ENCODE results near the gene PAK4.
"Not testable (repeated sequence)": the region's sequence is repeated elsewhere in the genome, so short reads cannot be mapped to it uniquely, and the experiment has no call there.

PAK4 gene

GRCh38 chr19:39211731-39212374 lies 86.3 kb downstream of the PAK4 start:
- DNase-seq, result no peak

DNA sequence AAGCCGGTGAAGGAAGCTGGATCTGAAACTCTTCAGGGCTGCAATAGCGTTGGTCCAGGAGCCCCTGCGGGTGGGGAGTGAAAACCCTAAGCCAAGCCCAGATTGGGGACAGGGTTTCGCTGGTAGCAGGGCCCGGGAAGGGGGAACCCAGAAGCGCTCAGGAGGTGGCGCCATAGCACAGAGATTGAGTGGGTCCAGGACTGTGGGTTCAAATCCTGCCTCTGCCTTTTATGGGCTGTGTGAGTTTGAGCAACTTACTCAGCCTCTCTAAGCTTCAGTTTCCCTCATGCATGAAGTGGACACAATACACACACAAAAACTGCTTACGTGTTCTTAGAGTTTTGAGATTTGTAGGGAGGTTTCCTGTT lies 86.8 kb downstream of the PAK4 start:
- no peak for DNase-seq

- not testable (repeated sequence) for DNase-seq
These were observed 89.7 kb downstream of the PAK4 start for GRCh38 chr19:39215323-39215722.

DNA sequence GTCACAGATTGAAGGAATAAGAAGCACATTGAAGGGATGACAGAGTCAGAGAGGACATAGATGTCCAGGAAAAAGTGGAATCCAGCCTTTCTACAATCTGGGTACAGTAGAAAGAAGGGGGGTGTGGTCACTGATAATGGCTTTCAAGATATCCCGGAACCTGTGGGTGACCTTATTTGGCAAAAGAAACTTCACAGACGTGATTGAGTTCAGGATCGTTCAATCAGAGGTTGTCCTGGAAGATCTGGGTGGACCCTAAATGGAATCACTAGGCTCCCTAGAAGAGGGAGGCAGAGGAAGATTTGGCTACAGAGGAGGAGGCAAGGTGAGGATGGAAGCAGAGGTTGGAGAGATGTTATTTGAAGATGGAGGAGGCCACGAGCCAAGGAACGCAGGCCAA lies 91.5 kb downstream of the PAK4 start:
- DNase-seq, result no peak

DNA sequence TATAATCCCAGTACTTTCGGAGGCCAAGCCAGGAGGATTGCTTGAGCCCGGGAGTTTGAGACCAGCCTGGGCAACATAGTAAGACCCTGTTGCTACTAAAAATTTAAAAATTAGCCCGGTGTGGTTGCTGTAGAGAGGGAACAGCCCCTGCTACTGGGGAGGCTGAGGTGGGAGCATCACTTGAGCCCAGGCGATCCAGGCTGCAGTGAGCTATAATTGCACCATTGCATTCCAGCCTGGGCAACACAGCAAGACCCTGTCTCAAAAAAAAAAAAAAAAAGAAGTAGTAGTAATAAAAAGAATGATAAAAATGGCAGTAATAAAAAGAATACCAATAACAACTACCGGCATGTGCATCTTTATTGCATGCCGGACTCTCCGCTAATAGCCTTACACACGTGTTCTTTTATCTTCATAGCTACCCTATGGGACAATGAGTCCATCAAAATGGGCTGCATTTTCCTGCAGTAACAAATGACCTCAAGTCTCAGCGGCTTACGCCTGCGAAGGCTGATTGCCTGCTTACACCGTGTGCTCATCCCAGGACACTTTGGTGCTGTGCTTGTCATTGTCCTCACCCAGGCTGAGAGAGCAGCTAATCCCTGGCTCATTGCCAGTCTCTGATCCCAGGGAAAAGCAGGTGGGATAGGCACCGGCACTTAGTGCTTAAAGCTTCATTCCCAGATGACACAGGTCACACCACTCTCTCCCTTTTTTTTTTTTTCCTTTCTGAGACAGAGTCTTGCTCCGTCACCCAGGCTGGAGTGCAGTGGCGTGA lies 92.8 kb downstream of the PAK4 start:
- no peak for DNase-seq

- DNase-seq, result not testable (repeated sequence)
These were observed 93.5 kb downstream of the PAK4 start for GRCh38 chr19:39219108-39219507.

- DNase-seq, result no peak
These were observed 98.2 kb downstream of the PAK4 start for GRCh38 chr19:39223703-39224279.

GRCh38 chr19:39224910-39225309 lies 99.3 kb downstream of the PAK4 start:
- DNase-seq, result no peak

All from cerebellar nuclear complex (tissue), 1 donor.